SU-DHL-6 (cell line): Measurements from ENCODE around the gene DCUN1D2.

ENCODE experiments used
- EZH2phosphoT487 ChIP-seq: fragments of 200-600 bp; sonication (generic), shearing (Covaris generic); conservative IDR thresholded peaks from 2 replicates; pipeline ENCODE4 v1.6.1; 2018; ENCODE audit warnings: mild to moderate bottlenecking, antibody characterized with exemption, low read length, moderate library complexity, mixed read lengths
- TF ChIP-seq, protein P1 (sequence below): fragments of 200-600 bp; sonication (generic); IDR thresholded peaks from one replicate; pipeline ENCODE4 v1.5.1; 2017; ENCODE audit warnings: antibody characterized with exemption, mild to moderate bottlenecking, low read length, moderate library complexity; ENCODE audit not compliant: insufficient read depth, poor library complexity, severe bottlenecking

DNA sequence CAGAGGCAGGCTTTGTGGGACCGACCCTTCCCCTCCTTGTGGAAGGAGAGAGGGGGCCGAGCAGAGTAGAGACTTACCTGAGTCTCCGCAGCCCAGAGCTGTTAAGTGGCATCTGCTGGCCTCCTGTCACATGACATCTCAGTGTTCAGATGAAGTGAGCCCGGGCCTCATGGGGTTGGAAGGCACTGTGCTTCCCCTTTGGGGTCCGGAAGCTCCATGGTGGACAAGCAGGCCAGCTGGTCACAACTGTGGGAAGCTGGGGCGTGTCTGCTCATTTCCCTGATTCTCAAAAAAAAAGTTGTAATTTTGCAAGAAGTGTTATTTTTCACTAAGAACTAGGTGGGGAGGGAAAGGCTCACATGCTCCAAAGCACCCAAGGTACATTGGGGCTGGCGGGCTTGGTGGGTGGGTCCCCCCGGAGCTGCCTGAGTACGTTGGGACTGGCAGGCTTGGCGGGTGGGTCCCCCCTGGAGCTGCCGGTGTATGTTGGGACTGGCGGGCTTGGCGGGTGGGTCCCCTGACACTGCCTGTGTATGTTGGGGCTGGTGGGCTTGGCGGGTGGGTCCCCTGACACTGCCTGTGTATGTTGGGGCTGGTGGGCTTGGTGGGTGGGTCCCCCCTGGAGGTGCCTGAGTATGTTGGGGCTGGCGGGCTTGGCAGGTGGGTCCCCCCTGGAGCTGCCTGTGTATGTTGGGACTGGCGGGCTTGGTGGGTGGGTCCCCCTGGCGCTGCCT, 18.2 kb upstream of the DCUN1D2 start:
- TF ChIP-seq, protein P1, sequence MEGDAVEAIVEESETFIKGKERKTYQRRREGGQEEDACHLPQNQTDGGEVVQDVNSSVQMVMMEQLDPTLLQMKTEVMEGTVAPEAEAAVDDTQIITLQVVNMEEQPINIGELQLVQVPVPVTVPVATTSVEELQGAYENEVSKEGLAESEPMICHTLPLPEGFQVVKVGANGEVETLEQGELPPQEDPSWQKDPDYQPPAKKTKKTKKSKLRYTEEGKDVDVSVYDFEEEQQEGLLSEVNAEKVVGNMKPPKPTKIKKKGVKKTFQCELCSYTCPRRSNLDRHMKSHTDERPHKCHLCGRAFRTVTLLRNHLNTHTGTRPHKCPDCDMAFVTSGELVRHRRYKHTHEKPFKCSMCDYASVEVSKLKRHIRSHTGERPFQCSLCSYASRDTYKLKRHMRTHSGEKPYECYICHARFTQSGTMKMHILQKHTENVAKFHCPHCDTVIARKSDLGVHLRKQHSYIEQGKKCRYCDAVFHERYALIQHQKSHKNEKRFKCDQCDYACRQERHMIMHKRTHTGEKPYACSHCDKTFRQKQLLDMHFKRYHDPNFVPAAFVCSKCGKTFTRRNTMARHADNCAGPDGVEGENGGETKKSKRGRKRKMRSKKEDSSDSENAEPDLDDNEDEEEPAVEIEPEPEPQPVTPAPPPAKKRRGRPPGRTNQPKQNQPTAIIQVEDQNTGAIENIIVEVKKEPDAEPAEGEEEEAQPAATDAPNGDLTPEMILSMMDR: no peak
- no peak for TF ChIP-seq EZH2phosphoT487
